GM21717 (cell line): ENCODE data around the gene CHRNA4.
"Not testable (repeated sequence)": the region's sequence is repeated elsewhere in the genome, so short reads cannot be mapped to it uniquely, and the experiment has no call there.

ENCODE experiments used
- ATAC-seq: cut with Tn5 transposase; IDR thresholded peaks from one replicate; pipeline ENCODE4 v1.9.1; 2021; ENCODE audit warnings: mild to moderate bottlenecking, moderate library complexity; ENCODE audit not compliant: unreplicated experiment

Gene CHRNA4

GRCh38 chr20:63336232-63336752 lies 24.9 kb downstream of the CHRNA4 start:
- ATAC-seq, result no peak

GRCh38 chr20:63335711-63336110 lies 25.4 kb downstream of the CHRNA4 start:
- no peak for ATAC-seq

- not testable (repeated sequence) for ATAC-seq
Measured at GRCh38 chr20:63335060-63335459, 26.1 kb downstream of the CHRNA4 start.

- ATAC-seq, result no peak
Measured at GRCh38 chr20:63334356-63334755, 26.8 kb downstream of the CHRNA4 start.

- no peak for ATAC-seq
Measured at GRCh38 chr20:63333241-63333836, 27.8 kb downstream of the CHRNA4 start.

GRCh38 chr20:63332488-63333240 lies 28.5 kb downstream of the CHRNA4 start:
- no peak for ATAC-seq

- ATAC-seq, result no peak
Measured at GRCh38 chr20:63331741-63332400, 29.3 kb downstream of the CHRNA4 start.

- ATAC-seq, result no peak
Measured at GRCh38 chr20:63330940-63331339, 30.2 kb downstream of the CHRNA4 start.

- no peak for ATAC-seq
Measured at GRCh38 chr20:63330084-63330760, 30.9 kb downstream of the CHRNA4 start.

- ATAC-seq, result no peak
Measured at GRCh38 chr20:63329331-63330083, 31.6 kb downstream of the CHRNA4 start.

GRCh38 chr20:63328718-63329275 lies 32.4 kb downstream of the CHRNA4 start:
- ATAC-seq, result no peak

- no peak for ATAC-seq
Measured at GRCh38 chr20:63328026-63328700, 33.0 kb downstream of the CHRNA4 start.

- no peak for ATAC-seq
Measured at GRCh38 chr20:63327231-63327745, 33.9 kb downstream of the CHRNA4 start.

GRCh38 chr20:63326314-63327230 lies 34.6 kb downstream of the CHRNA4 start:
- no peak for ATAC-seq

GRCh38 chr20:63325554-63326313 lies 35.4 kb downstream of the CHRNA4 start:
- ATAC-seq, result no peak

GRCh38 chr20:63325021-63325471 lies 36.1 kb downstream of the CHRNA4 start:
- no peak for ATAC-seq

GRCh38 chr20:63323357-63323981 lies 37.7 kb downstream of the CHRNA4 start:
- ATAC-seq, result no peak
